Subcutaneous abdominal adipose tissue (tissue), 5 donors: ENCODE data around the gene PAQR3.

Source experiments
- H3K27ac ChIP-seq: one replicate; pipeline ENCODE4 v1.7.0; 2013; ENCODE audit warnings: low read depth, mild to moderate bottlenecking, inconsistent platforms, low read length, moderate library complexity
- H3K27me3 ChIP-seq, 5 donors: one replicate each; pipeline ENCODE4 v1.7.0; 2013; ENCODE audit warnings: low read length in 5 of 5, inconsistent platforms in 1 of 5; ENCODE audit not compliant: control insufficient read depth in 5 of 5, insufficient read depth in 4 of 5
- H3K36me3 ChIP-seq, 5 donors: one replicate each; pipeline ENCODE4 v1.7.0; 2013; ENCODE audit warnings: low read length in 5 of 5; ENCODE audit not compliant: control insufficient read depth in 5 of 5, insufficient read depth in 5 of 5
- H3K4me1 ChIP-seq, 5 donors: one replicate each; pipeline ENCODE4 v1.7.0; 2013; ENCODE audit warnings: low read length in 5 of 5, mild to moderate bottlenecking in 3 of 5, moderate library complexity in 1 of 5; ENCODE audit not compliant: control insufficient read depth in 5 of 5, insufficient read depth in 5 of 5
- H3K4me3 ChIP-seq, 5 donors: one replicate each; pipeline ENCODE4 v1.7.0; 2013; ENCODE audit warnings: low read length in 5 of 5, low read depth in 1 of 5
- H3K9ac ChIP-seq, 5 donors: one replicate each; pipeline ENCODE4 v1.7.0; 2013; ENCODE audit warnings: low read length in 5 of 5, mild to moderate bottlenecking in 4 of 5, moderate library complexity in 3 of 5
- H3K9me3 ChIP-seq, 5 donors: one replicate each; pipeline ENCODE4 v1.7.0; 2013; ENCODE audit warnings: low read length in 5 of 5; ENCODE audit not compliant: control insufficient read depth in 5 of 5
- donor health status: healthy.
- donor health status: healthy.
- donor health status: healthy.
- donor health status: healthy.
- donor health status: healthy.

The PAQR3 gene, protein sequence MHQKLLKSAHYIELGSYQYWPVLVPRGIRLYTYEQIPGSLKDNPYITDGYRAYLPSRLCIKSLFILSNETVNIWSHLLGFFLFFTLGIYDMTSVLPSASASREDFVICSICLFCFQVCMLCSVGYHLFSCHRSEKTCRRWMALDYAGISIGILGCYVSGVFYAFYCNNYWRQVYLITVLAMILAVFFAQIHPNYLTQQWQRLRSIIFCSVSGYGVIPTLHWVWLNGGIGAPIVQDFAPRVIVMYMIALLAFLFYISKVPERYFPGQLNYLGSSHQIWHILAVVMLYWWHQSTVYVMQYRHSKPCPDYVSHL

DNA sequence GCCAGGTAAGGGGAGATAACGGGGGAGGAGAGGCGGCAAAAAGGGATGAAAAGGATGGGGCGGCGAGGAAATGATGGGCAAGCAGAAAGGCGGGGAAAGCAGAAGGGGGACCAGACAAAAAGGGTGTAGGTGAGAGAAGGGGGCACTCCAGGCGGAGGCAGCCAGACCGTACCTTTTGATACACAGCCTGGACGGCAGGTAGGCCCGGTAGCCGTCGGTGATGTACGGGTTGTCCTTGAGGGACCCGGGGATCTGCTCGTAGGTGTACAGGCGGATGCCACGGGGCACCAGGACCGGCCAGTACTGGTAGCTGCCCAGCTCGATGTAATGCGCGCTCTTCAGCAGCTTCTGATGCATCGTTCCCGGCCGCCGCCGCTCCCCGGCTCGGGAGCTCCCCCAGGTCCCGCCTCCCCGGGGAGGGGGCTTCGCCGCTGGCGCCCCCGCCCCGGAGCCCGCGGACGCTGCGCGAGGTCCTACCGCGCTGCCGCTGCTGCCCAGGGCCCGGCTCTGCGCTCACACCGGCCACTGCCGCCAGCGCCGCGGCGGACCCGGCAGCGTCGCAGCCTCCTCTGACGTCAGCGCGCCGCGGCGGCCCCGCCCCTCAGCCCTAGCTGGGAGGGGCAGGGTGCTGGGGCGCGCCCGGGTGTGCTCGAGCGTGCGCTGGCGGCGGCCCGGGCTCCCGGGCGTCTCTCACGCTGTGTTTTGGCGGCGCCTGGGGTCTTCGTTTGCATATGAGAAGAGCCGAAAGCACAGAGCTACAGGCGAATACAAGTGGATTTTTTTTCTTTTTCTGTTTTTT is at the start of gene PAQR3:
PAQR3 (minus strand) TSS at position 571 of the 799 bp plus-strand sequence; CDS start at position 357, 214 bp downstream.
- no peaks in the 10 kb centered on the region for H3K27me3 ChIP-seq
- peak within 1 kb of the TSS; percentile 83 to 95 (median 94) for H3K4me3 ChIP-seq
- no peaks in the 10 kb centered on the region for H3K9me3 ChIP-seq
- H3K36me3 ChIP-seq, result no peaks in the 10 kb centered on the region
- H3K27ac ChIP-seq, result peak within 1 kb of the TSS; percentile 37
- H3K4me1 ChIP-seq, result peaks cover 0 to 20% (median 17%) of the 10 kb centered on the region in 5 donors
- H3K9ac ChIP-seq, result peak within 1 kb of the TSS; percentile 67 to 92 (median 82)

DNA sequence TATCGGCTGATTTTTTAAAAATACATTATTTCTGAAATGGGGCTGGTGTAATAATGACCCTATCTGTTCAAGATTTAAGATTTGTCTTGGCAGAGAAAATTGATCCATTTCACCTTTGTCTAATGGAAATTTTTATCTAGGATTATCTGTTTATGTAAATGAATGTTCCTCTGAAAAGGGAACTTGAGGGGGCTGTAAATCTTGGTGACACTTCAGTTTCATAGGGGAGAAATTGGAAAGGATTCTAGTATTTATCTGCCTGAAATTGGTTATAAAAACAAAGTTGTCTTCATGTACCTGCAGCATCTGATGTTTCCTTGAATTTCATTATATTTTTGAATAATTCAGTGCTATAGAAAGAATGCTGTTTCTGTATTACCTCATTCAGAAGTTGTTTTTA is 48.4 kb upstream of the PAQR3 start:
- H3K9ac ChIP-seq, result no peak overlapping the region
- no peaks in the 10 kb centered on the region for H3K4me1 ChIP-seq
- H3K36me3 ChIP-seq, result no peaks in the 10 kb centered on the region
- no peak overlapping the region for H3K4me3 ChIP-seq
- no peak overlapping the region for H3K27ac ChIP-seq
- no peaks in the 10 kb centered on the region for H3K27me3 ChIP-seq
- H3K9me3 ChIP-seq, result no peaks in the 10 kb centered on the region

DNA sequence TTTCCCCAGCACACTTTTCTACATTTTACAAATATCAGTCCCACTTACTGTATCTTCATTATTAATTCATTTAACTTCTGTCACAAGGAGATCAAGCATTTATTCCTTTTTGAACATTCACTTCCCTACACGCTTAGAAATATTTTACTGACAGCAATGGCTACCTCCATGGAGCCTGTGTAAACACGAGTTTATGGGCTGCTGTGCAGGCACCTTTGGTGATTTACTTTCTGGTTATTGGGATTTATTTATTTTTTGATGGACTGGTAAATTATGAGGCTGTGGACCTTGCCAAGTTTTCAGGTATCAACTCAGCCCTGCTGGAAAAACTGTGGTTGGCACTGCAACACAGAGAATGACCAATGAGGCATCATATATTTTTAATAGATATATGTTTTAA is 45.4 kb upstream of the PAQR3 start:
- H3K4me3 ChIP-seq, result no peak overlapping the region
- no peak overlapping the region for H3K27ac ChIP-seq
- H3K36me3 ChIP-seq, result no peaks in the 10 kb centered on the region
- H3K4me1 ChIP-seq, result no peaks in the 10 kb centered on the region
- no peaks in the 10 kb centered on the region for H3K27me3 ChIP-seq
- no peaks in the 10 kb centered on the region for H3K9me3 ChIP-seq
- H3K9ac ChIP-seq, result no peak overlapping the region

DNA sequence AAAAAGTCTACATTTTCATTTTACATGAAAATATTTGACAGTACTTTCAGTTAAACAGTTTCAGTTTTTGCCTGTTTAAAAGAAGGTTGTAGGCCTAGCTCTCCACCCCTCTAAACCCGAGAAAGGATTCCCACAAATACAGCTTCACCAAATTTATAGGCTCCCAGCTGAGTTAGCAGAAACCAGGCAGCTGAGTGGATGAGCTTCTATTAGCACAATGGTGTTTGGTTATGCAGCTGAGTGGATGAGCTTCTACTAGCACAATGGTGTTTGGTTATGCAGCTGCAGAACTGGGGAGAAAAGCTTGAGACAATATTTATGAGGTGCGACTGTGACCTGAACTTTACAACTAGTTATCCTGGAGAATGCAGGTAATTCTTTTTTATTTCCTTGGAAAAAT is 36.6 kb upstream of the PAQR3 start:
- Histone ChIP-seq H3K4me3 (no peak overlapping the region), H3K9ac (no peak overlapping the region)

DNA sequence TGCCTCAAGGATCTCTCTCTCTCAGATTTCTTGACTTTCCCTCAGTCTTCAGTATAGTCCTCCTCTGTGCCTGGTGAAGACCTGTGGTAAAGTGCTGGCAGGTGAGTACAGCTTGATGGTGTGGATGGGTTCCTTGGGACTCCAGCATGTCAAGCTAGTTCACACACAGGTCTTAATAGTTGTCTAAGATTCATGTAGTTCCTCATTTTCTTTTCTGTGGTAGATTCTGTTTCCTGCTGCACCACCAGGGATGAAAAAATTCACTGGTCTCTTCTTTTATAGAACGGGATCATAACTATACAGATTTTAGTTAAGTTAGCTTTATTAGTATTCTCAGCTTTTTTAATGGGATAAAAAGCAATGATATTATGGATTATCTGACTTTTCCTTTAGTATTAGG is 32.5 kb upstream of the PAQR3 start:
- no peak overlapping the region for H3K4me3 ChIP-seq
- no peaks in the 10 kb centered on the region for H3K27me3 ChIP-seq
- no peak overlapping the region for H3K9ac ChIP-seq
- H3K27ac ChIP-seq, result no peak overlapping the region
- peaks cover 0 to under 1% (median 0%) of the 10 kb centered on the region in 5 donors for H3K9me3 ChIP-seq
- H3K4me1 ChIP-seq, result peaks cover 0 to 9% (median 0%) of the 10 kb centered on the region in 5 donors
- H3K36me3 ChIP-seq, result no peaks in the 10 kb centered on the region

More for the DNA sequence above, 36.6 kb upstream of the PAQR3 start:
- no peaks in the 10 kb centered on the region for H3K27me3 ChIP-seq
- H3K36me3 ChIP-seq, result no peaks in the 10 kb centered on the region
- H3K4me1 ChIP-seq, result peaks cover 0 to 9% (median 0%) of the 10 kb centered on the region in 5 donors
- no peak overlapping the region for H3K27ac ChIP-seq
- H3K9me3 ChIP-seq, result no peaks in the 10 kb centered on the region

DNA sequence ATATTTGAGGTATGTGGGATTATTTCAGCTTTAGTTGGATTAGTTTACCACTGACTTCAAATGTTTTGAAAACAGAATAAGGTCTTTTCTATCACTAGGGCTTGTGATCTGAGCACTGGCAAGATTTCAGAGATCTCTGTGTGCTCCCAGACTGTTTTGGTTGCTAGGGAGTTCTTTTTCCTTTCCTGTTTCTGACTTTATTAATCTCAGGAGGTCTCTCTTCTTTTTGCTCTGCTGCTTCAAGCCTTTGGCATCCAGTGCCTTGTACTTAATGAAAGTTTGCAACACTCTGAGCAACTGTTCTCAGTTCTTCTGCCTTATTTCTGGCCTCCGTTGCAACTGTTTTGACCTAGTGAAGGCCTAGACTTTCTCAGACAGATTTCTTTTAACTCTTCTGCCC is 32.1 kb upstream of the PAQR3 start:
- no peak overlapping the region for H3K9ac ChIP-seq
- H3K27ac ChIP-seq, result no peak overlapping the region
- H3K4me1 ChIP-seq, result peaks cover 0 to 9% (median 0%) of the 10 kb centered on the region in 5 donors
- H3K36me3 ChIP-seq, result no peaks in the 10 kb centered on the region
- no peak overlapping the region for H3K4me3 ChIP-seq
- no peaks in the 10 kb centered on the region for H3K27me3 ChIP-seq
- peaks cover 0 to 5% (median 0%) of the 10 kb centered on the region in 5 donors for H3K9me3 ChIP-seq

DNA sequence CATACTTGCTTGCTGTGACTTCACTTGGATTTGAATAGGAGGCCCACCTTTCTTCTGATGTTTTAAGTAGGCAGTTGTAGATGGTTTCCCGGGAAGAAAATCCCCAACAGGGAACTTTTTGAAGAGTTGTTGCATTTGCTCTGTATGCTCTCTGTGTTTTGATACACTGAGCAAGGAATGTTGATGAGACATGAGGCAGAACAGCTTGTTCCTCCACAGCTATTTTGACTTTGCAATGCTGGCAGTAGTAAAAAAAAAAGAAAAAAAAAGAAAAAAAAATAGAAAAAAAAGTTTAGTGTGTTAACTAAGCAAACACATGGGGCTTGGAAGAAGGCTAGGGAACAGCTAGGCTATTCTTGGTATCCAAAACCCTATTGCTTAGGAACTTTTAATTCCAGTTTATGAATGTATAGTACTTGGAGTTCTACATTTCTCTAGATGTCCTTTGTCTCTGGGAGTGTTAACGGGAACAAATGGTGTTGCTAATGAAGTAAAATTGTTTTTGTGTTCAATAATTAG is 23.4 kb upstream of the PAQR3 start:
- Histone ChIP-seq H3K27me3 (no peaks in the 10 kb centered on the region), H3K4me3 (no peak overlapping the region), H3K4me1 (no peaks in the 10 kb centered on the region), H3K36me3 (no peaks in the 10 kb centered on the region), H3K9ac (no peak overlapping the region), H3K27ac (no peak overlapping the region), H3K9me3 (peaks cover 0 to 5% (median 0%) of the 10 kb centered on the region in 5 donors)

DNA sequence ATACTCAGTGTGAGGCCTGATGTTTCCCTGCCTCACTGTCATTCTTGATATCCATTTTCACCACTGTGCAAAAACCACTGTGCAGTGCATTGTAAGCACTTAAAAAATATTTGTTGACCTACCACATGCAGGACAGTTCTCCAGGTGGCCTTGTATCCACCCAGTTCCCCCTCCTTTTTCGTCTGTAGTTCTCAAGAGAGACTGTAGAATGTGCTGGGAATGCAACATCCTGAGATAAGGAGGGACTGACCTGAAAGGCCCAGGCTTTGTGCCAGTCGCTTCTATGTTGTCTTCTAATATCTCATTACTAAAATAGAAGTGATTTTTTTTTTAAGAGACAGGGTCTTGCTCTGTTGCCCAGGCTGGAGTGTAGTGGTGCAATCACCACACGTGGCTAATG is 21.7 kb upstream of the PAQR3 start:
- H3K9ac ChIP-seq, result no peak overlapping the region
- H3K9me3 ChIP-seq, result no peaks in the 10 kb centered on the region
- no peak overlapping the region for H3K27ac ChIP-seq

DNA sequence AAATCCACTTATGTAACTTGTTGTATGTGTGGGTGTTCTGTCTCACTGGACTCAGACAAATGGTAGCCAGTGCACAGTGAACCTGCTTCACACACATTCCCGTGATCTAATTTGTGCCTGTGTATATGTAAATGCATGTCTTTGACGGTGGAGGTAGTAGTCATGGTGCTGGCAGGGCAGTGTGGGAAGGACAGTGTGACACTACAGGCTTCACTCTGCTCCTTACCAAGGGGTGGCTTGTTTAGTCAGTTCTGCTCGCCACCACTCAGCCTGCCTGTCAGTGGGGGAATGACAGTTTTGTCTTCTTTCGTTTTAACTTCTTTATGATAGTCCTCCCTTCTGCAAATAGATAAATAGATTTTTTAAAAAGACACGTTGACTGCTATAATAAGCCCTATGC is 17.7 kb upstream of the PAQR3 start:
- H3K27me3 ChIP-seq, result no peaks in the 10 kb centered on the region
- H3K4me3 ChIP-seq, result no peak overlapping the region
- H3K27ac ChIP-seq, result no peak overlapping the region
- no peaks in the 10 kb centered on the region for H3K9me3 ChIP-seq
- H3K36me3 ChIP-seq, result no peaks in the 10 kb centered on the region
- no peak overlapping the region for H3K9ac ChIP-seq
- no peaks in the 10 kb centered on the region for H3K4me1 ChIP-seq

More for the DNA sequence above, 21.7 kb upstream of the PAQR3 start:
- H3K4me3 ChIP-seq, result no peak overlapping the region
- H3K27me3 ChIP-seq, result no peaks in the 10 kb centered on the region
- no peaks in the 10 kb centered on the region for H3K36me3 ChIP-seq
- no peaks in the 10 kb centered on the region for H3K4me1 ChIP-seq
